Measurements from ENCODE around the gene MTG1.

DNA sequence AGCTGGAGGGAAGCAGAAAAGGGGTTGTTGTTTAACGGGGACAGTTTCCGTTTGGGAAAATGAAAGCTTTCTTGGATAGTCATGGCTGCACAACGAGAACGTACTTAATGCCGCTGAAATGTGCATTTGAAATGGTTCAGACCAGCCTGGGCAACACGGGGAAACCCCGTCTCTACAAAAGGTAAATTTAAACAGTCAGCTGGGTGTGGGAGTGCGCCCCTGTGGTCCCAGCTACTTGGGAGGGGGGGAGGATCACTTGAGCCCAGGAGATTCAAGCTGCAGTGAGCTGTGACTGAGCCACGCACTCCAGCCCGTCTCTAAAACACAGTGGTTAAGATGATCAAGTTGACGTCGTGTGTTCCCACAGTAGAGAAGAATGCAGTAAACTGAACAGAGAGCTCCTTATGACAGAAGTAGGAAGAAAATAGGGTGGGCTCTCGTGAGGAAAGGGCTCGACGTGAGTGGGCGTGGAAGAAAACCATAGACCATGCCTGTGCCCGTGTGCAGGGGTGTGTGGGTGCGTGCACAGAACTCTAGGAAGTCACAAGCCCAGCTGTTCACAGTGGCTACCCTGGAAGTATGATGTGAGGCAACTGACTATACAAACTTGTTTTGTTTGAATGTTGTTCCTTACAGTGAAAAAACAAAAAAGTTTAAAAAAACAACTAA is 32.0 kb upstream of the MTG1 start:
- TF ChIP-seq, protein P1, sequence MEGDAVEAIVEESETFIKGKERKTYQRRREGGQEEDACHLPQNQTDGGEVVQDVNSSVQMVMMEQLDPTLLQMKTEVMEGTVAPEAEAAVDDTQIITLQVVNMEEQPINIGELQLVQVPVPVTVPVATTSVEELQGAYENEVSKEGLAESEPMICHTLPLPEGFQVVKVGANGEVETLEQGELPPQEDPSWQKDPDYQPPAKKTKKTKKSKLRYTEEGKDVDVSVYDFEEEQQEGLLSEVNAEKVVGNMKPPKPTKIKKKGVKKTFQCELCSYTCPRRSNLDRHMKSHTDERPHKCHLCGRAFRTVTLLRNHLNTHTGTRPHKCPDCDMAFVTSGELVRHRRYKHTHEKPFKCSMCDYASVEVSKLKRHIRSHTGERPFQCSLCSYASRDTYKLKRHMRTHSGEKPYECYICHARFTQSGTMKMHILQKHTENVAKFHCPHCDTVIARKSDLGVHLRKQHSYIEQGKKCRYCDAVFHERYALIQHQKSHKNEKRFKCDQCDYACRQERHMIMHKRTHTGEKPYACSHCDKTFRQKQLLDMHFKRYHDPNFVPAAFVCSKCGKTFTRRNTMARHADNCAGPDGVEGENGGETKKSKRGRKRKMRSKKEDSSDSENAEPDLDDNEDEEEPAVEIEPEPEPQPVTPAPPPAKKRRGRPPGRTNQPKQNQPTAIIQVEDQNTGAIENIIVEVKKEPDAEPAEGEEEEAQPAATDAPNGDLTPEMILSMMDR (conservative IDR thresholded peaks at IDR 0.05), result no peak
- no peak for TF ChIP-seq ZFX (IDR thresholded peaks at IDR 0.05)
